Measurements from ENCODE around the gene BSDC1.

The BSDC1 gene

GRCh38 chr1:32331549-32331948, 62.7 kb downstream of the BSDC1 start:
- ChIA-PET POLR2A (interaction anchor here (0.6 to 1.9 kb wide), 4 partner anchors 9 to 151 kb away, joined by 4 to 5 read pairs (median 4); partner anchors contain the start of gene FAM167B), CTCF (interaction anchor here (1.1 to 3.6 kb wide), 5 partner anchors 9 to 116 kb away, joined by 3 to 26 read pairs (median 5); no protein-coding TSS in a partner anchor)
- TF ChIP-seq CTCF (IDR thresholded peaks at IDR 0.05; ENCODE audit: insufficient read depth, low read length, missing control alignments), result no peak
- no peak overlapping the region for H3K4me3 ChIP-seq (ENCODE audit: low read depth, low read length)
- DNase-seq (ENCODE audit: low read depth, low spot score), result no peak

GRCh38 chr1:32330558-32331151, 63.6 kb downstream of the BSDC1 start:
- TF ChIP-seq CTCF (IDR thresholded peaks at IDR 0.05; ENCODE audit: insufficient read depth, low read length, missing control alignments), result no peak
- ChIA-PET POLR2A (interaction anchor here (0.6 to 1.9 kb wide), 4 partner anchors 8 to 150 kb away, joined by 3 to 5 read pairs (median 4); no protein-coding TSS in a partner anchor), CTCF (interaction anchor here (1.1 to 3.6 kb wide), 4 partner anchors 8 to 115 kb away, joined by 3 to 26 read pairs (median 12); no protein-coding TSS in a partner anchor)
- no peak overlapping the region for H3K4me3 ChIP-seq (ENCODE audit: low read depth, low read length)
- DNase-seq (ENCODE audit: low read depth, low spot score), result no peak

DNA sequence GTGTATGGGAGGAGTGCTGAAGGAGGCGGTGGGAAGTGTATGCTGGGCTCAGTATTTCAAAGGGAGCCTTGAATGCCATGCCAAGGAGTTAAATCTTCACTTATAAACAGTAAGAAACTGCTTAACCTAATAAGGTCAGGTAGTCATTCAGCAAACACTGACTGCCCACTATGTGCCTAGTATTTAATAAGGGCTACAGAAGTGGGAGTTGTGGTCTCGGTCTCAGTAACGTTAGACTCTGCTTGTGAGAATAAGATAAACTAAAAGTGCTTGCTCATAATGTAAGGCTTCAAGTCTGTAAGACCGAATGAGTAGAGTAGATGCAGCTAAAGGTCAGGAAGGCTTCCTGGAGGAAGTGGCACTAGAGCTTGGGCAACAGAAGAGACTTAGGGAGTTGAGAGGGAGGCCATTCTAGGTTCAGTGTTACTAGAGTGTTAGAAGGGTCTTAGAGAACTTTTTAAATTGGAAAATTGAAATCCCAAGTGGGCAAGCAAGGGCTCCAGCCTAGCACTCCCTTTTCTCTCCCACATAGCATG, 64.2 kb downstream of the BSDC1 start:
- no peak for TF ChIP-seq CTCF (IDR thresholded peaks at IDR 0.05; ENCODE audit: insufficient read depth, low read length, missing control alignments)
- no peak overlapping the region for H3K4me3 ChIP-seq (ENCODE audit: low read depth, low read length)
- DNase-seq (ENCODE audit: low read depth, low spot score), result no peak
- ChIA-PET CTCF (interaction anchor here (3.6 kb wide), 2 partner anchors 7 to 114 kb away, joined by 19 to 26 read pairs; no protein-coding TSS in a partner anchor), POLR2A (interaction anchor here (1.9 kb wide), 1 partner anchor 8 kb away, joined by 5 read pairs; no protein-coding TSS in a partner anchor)

GRCh38 chr1:32327204-32327603, 67.0 kb downstream of the BSDC1 start:
- ChIA-PET POLR2A (interaction anchor here (1.0 kb wide), 1 partner anchor 9 kb away, joined by 4 read pairs; the partner anchor contains the start of gene MARCKSL1), CTCF (interaction anchor here (2.3 to 2.5 kb wide), 2 partner anchors 10 to 112 kb away, joined by 8 to 11 read pairs; no protein-coding TSS in a partner anchor)
- DNase-seq (ENCODE audit: low read depth, low spot score), result no peak
- no peak overlapping the region for H3K4me3 ChIP-seq (ENCODE audit: low read depth, low read length)
- TF ChIP-seq CTCF (IDR thresholded peaks at IDR 0.05; ENCODE audit: insufficient read depth, low read length, missing control alignments), result no peak

GRCh38 chr1:32321712-32322291, 72.4 kb downstream of the BSDC1 start:
- POLR2A ChIA-PET, result interaction anchor here (0.6 to 3.9 kb wide), 3 partner anchors 9 to 14 kb away, joined by 4 to 20 read pairs (median 5); partner anchors contain the start of gene MARCKSL1
- no peak for TF ChIP-seq CTCF (IDR thresholded peaks at IDR 0.05; ENCODE audit: insufficient read depth, low read length, missing control alignments)
- CTCF ChIA-PET, result interaction anchor here (0.8 to 3.4 kb wide), 7 partner anchors 10 to 106 kb away, joined by 3 to 19 read pairs (median 3); partner anchors contain the start of gene MARCKSL1
- DNase-seq (ENCODE audit: low read depth, low spot score), result no peak
- no peak overlapping the region for H3K4me3 ChIP-seq (ENCODE audit: low read depth, low read length)

Data from AG04449 (cell line).